ENCODE results near the gene DNAH14. TPM values are rescaled to one million over a fixed set of nuclear protein-coding genes. Genes with fewer than 3 reads are reported as not detected.

The DNAH14 gene
- total and polyA plus RNA-seq, 9 of the 15 experiments (the other 6 are each of a cell fraction or from before 2014, with no cell fraction given) = 58.4 to 142 (median 98.4) TPM

GRCh38 chr1:225428068-225428880, 498.8 kb downstream of the DNAH14 start (continued):
- TF ChIP-seq ELK1 (CRISPR knock-in tag; IDR thresholded peaks at IDR 0.05) = no peak
- peak; percentile 80 for TF ChIP-seq ZSCAN29 (IDR thresholded peaks at IDR 0.05)
- TF ChIP-seq HNRNPUL1 (IDR thresholded peaks at IDR 0.05; ENCODE audit: low read length) = no peak
- TF ChIP-seq MIER1 (IDR thresholded peaks at IDR 0.05; ENCODE audit: low read depth) = peak; percentile 69; the same call in 1 of the 2 replicates
- TF ChIP-seq ZBTB5 (IDR thresholded peaks at IDR 0.05) = no peak
- TF ChIP-seq PCBP2 (IDR thresholded peaks at IDR 0.05; ENCODE audit: low read depth, low read length, poor library complexity, severe bottlenecking) = no peak
- TF ChIP-seq KDM5B (IDR thresholded peaks at IDR 0.05; ENCODE audit: insufficient replicate concordance, low read depth, low read length) = peak; percentile 64
- TF ChIP-seq NFE2L1 (tag; IDR thresholded peaks at IDR 0.05; ENCODE audit: borderline replicate concordance, low read depth) = peak; percentile 99
- TF ChIP-seq COPS2 (conservative IDR thresholded peaks at IDR 0.05) = no peak
- no peak for TF ChIP-seq BRF1 (IDR thresholded peaks at IDR 0.05; ENCODE audit: borderline replicate concordance, extremely low read depth, insufficient read length)
- peak; percentile 45; the same call in 1 of the 2 replicates for TF ChIP-seq TCF7 (IDR thresholded peaks at IDR 0.05; ENCODE audit: borderline replicate concordance)
- no peak for TF ChIP-seq CLOCK (CRISPR knock-in tag; IDR thresholded peaks at IDR 0.05; ENCODE audit: borderline replicate concordance)
- TF ChIP-seq ZNF695 (CRISPR knock-in tag; IDR thresholded peaks at IDR 0.05) = no peak
- TF ChIP-seq ZNF354B (CRISPR knock-in tag; IDR thresholded peaks at IDR 0.05) = no peak
- peak; percentile 75; the same call in 1 of the 2 replicates for TF ChIP-seq ZNF592 (IDR thresholded peaks at IDR 0.05)
- no peak for TF ChIP-seq ZKSCAN8 (CRISPR knock-in tag; IDR thresholded peaks at IDR 0.05)
- peak; percentile 71 for TF ChIP-seq SUPT5H (IDR thresholded peaks at IDR 0.05)
- no peak for TF ChIP-seq ZNF699 (CRISPR knock-in tag; IDR thresholded peaks at IDR 0.05; ENCODE audit: insufficient replicate concordance)

All from K562 (cell line).